HFF-Myc (cell line): ENCODE results near the gene LRRN3.
A peak's percentile ranks its signal among the peaks of the same experiment; 100 is the strongest.

Source experiments
- DNase-seq: peaks from one replicate; pipeline ENCODE4 v3.0.0-alpha.2; 2011; ENCODE audit warnings: low read depth; ENCODE audit errors: extremely low read depth
- H3K4me3 ChIP-seq: replicated peaks from 2 replicates; pipeline ENCODE4 v1.5.1; 2011; ENCODE audit warnings: low read depth, mild to moderate bottlenecking, control low read depth, low read length
- TF ChIP-seq, protein P1 (sequence below): IDR thresholded peaks from 2 replicates; pipeline ENCODE4 v1.5.1; 2012; ENCODE audit warnings: mild to moderate bottlenecking, low read depth, low read length, control low read depth; ENCODE audit errors: missing control alignments

The LRRN3 gene

DNA sequence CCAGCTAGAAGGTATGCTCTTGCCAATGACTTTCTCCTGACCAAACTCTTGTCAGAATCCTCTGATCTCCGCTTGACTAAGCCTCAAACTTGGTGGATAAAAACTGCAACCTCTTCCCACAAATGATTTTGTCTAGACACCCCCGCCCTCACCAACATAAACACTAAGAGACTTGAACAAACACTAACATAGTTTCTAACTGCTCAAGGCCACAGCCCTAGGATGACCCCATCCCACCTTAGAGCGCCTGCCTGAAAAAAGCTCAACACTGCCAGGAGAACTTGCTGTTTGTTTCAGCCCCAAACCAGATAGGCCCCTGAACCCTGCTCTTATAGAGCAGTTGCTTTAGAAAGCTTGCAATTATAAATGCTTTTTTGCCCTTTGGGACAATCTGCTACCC lies 71.8 kb downstream of the LRRN3 start:
- TF ChIP-seq, protein P1, sequence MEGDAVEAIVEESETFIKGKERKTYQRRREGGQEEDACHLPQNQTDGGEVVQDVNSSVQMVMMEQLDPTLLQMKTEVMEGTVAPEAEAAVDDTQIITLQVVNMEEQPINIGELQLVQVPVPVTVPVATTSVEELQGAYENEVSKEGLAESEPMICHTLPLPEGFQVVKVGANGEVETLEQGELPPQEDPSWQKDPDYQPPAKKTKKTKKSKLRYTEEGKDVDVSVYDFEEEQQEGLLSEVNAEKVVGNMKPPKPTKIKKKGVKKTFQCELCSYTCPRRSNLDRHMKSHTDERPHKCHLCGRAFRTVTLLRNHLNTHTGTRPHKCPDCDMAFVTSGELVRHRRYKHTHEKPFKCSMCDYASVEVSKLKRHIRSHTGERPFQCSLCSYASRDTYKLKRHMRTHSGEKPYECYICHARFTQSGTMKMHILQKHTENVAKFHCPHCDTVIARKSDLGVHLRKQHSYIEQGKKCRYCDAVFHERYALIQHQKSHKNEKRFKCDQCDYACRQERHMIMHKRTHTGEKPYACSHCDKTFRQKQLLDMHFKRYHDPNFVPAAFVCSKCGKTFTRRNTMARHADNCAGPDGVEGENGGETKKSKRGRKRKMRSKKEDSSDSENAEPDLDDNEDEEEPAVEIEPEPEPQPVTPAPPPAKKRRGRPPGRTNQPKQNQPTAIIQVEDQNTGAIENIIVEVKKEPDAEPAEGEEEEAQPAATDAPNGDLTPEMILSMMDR, result no peak
- DNase-seq, result no peak

DNA sequence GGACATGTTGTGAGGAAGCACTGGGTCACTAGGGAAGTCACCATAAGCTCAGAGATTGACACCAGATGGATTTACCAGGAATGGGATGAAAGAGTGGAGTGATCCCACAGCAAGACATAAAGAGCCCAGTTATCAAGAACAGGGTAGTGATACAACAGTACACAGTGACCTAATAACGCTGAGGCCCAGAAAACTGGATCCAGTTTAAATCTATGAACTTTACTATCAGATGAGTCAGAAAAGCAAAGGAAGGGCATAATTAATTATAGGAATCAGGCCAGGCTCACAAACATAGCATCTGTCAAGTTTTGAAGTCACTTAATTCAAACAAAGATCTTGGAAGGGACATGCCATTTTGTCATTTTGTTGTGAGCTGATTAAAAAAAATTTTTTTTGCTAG lies 73.5 kb downstream of the LRRN3 start:
- no peak overlapping the region for H3K4me3 ChIP-seq
- TF ChIP-seq, protein P1, result no peak
- no peak for DNase-seq

More for the DNA sequence above, 71.8 kb downstream of the LRRN3 start:
- no peak overlapping the region for H3K4me3 ChIP-seq

DNA sequence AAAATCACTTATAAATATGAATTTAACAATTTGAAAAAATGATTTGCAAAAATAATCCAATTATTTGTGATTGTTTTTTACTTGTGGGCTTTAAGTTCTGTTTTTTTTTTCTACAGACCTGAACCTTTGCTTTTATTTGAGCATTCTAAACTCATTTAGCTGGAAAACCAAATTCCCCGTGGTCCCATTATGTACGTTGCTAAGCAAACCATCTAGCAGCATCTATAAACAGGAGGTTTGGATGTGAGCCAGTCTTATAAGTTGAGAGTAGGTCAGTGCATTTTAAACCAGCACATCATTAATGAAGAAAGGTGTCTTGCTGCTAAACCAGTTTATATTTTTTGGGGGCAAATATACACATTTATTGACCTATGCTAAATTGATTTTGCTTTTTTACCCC lies 77.3 kb downstream of the LRRN3 start:
- TF ChIP-seq, protein P1, result no peak
- DNase-seq, result peak; percentile 9
- no peak overlapping the region for H3K4me3 ChIP-seq

DNA sequence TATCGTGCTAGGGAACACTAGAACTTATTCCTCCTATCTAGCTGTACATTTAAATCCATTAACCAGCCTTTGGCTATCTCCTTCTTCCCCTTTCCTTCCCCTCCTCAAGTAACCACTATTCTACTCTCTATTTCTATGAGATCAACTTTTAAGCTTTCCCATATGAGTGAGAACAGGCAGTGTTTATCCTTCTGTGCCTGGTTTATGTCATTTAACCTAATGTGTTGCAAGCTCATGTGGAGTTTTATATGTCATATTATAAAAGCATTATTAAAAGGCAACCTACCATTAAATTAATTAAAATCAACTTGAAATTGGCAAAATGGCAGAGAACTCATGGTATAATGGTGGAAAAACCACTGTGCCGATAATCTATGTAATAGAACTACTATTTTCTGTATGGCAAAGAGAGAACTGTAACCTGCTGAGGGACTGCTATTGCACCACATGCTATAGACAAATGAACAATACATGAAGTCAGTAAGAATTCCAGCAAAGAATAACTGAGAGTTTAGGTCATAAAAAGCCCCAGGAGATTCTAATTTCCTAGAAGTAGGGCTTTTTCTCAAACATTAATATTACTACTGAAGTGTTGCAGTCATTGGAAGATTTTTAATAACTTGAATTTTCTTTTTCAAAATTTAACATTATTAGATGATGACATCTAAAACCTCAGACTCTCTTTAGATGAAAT lies 81.8 kb downstream of the LRRN3 start:
- TF ChIP-seq, protein P1, result no peak
- H3K4me3 ChIP-seq, result no peak overlapping the region
- DNase-seq, result no peak

DNA sequence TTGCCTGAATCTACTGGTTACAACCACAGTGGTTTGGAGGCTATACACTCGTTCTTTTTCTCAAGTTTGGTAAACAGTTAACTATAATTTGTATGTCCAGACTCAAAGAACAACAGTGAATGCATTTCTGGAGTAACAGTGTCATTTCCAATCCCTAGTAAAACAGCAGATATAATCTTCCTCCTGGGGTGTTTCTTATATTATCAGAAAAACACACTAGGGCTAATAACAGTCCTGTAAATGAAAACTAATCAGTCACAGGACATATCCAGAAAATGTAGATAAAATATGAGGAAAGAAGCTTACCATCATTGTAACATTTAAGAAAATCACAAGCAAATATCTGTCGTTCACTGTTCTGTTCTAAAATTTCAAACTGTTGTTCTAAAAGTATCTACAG lies 82.6 kb downstream of the LRRN3 start:
- DNase-seq, result no peak
- TF ChIP-seq, protein P1, result no peak
- no peak overlapping the region for H3K4me3 ChIP-seq

DNA sequence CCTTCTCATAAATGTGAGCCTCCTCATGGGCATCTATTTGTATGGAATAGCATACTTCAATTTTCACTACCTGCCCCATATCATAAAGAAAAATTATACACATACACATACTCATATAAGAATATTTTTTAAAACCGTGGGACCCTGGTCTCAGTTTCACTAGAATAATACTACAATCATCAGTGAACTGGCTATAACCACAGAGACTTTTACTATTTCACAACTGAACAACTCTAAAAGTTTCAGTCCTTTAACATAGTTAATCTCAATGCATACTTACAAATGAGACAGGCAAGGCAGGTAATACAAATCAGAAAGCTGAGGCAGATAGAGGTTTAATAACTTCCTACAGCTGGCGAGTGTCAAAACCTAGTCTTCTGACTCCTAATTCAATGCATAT lies 83.1 kb downstream of the LRRN3 start:
- H3K4me3 ChIP-seq, result no peak overlapping the region
- no peak for DNase-seq
- TF ChIP-seq, protein P1, result no peak

DNA sequence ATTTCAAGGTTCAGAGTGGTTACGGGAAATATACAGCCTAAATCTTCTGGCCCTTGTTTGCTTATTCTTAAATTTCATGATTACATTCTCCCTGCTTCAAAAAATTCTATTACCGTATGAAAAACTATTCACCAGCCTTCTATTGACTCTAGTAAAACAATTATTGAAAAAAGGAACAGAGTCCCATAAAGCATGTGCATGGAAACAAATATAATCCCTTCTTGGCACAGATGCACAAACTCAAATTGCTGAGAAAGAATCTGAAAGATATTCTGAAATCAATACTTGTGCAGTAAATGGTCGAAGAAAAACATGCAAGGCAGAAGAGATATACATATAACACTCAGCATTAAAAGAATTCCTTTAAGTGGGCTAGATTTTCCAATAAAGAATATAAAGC lies 83.6 kb downstream of the LRRN3 start:
- H3K4me3 ChIP-seq, result no peak overlapping the region
- TF ChIP-seq, protein P1, result no peak
- no peak for DNase-seq
